Activated T-helper 2 cell treated with anti-CD3 and anti-CD28 coated beads, Interferon-gamma antibody, Interleukin-2, Interleukin-4, amounts not matched to agents 10 μg/mL and 5 μg/mL and 100 μg/mL, durations not matched to agents 14 hours and 24 hours and 36 hours (primary cell): Measurements from ENCODE around the gene EIF2B2. TPM values are rescaled to one million over a fixed set of nuclear protein-coding genes. Genes with fewer than 3 reads are reported as not detected.

Experiments used
- DNase-seq: peaks from one replicate; pipeline ENCODE4 v3.0.0; 2021; ENCODE audit warnings: low spot score
- H3K27ac Mint-ChIP-seq: one replicate; pipeline ENCODE4 v1.8.0; 2021; ENCODE audit warnings: mixed read lengths
- H3K27me3 Mint-ChIP-seq: one replicate; pipeline ENCODE4 v1.8.0; 2021; ENCODE audit warnings: low read depth, mixed read lengths
- H3K36me3 Mint-ChIP-seq: one replicate; pipeline ENCODE4 v1.8.0; 2021; ENCODE audit warnings: low read depth, mixed read lengths
- H3K4me1 Mint-ChIP-seq: one replicate; pipeline ENCODE4 v1.8.0; 2021; ENCODE audit warnings: low read depth, mixed read lengths
- H3K4me3 Mint-ChIP-seq: one replicate; pipeline ENCODE4 v1.8.0; 2021; ENCODE audit warnings: low read depth, mild to moderate bottlenecking, moderate library complexity, mixed read lengths
- H3K9me3 Mint-ChIP-seq: one replicate; pipeline ENCODE4 v1.8.0; 2021; ENCODE audit warnings: mixed read lengths
- intact Hi-C: fragments of 100-400 bp; cut with micrococcal nuclease; formaldehyde crosslinking; loops from one replicate; pipeline ENCODE4 v1.15.1; 2023
- total RNA-seq: library from RNA; stranded (reverse); gene quantifications from 2 replicates; pipeline ENCODE4 v1.2.3, GENCODE V29; 2022

EIF2B2 gene
- total RNA-seq, 1 donor from 2014 or later = 50.4 TPM

GRCh38 chr14:74977164-74977900 is 25.4 kb upstream of the EIF2B2 start:
- DNase-seq = no peak
- no peak overlapping the region for H3K4me3 Mint-ChIP-seq
- H3K4me1 Mint-ChIP-seq = no peaks in the 10 kb centered on the region
- no peaks in the 10 kb centered on the region for H3K27me3 Mint-ChIP-seq
- intact Hi-C loops = no loop called here
- H3K9me3 Mint-ChIP-seq = no peaks in the 10 kb centered on the region
- H3K27ac Mint-ChIP-seq = no peak overlapping the region
- H3K36me3 Mint-ChIP-seq = no peaks in the 10 kb centered on the region

- DNase-seq = no peak
- Mint-ChIP-seq H3K4me1 (no peaks in the 10 kb centered on the region), H3K36me3 (no peaks in the 10 kb centered on the region), H3K4me3 (no peak overlapping the region), H3K27me3 (no peaks in the 10 kb centered on the region), H3K9me3 (no peaks in the 10 kb centered on the region), H3K27ac (no peak overlapping the region)
- intact Hi-C loops = no loop called here
These were observed 24.8 kb upstream of the EIF2B2 start for GRCh38 chr14:74977901-74978385.

- Mint-ChIP-seq H3K27me3 (no peaks in the 10 kb centered on the region), H3K36me3 (no peaks in the 10 kb centered on the region), H3K4me1 (no peaks in the 10 kb centered on the region), H3K27ac (no peak overlapping the region), H3K9me3 (no peaks in the 10 kb centered on the region), H3K4me3 (no peak overlapping the region)
- intact Hi-C loops = no loop called here
- DNase-seq = no peak
These were observed 24.2 kb upstream of the EIF2B2 start for GRCh38 chr14:74978416-74978947.

DNA sequence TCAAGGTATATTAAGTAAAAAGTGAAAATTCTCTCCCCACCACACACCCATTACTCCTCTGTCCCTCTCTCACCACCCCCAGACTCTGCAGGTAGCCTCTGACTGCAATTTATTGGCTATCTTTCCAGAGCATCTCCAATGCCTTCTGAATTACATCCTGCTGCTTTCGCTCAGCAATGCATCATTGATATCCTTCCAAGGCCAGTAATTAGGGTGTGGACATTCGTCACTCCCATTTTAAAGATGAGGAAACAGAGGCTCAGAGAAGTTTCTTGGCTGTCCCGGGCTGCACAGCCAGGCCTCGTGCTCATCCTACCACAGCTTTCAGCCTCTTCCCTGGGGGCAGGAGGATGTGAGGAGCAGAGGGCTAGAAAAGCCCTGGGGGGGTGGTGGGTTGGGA is 23.7 kb upstream of the EIF2B2 start:
- intact Hi-C loops = no loop called here
- H3K27me3 Mint-ChIP-seq = no peaks in the 10 kb centered on the region

GRCh38 chr14:74979442-74980397 is 23.0 kb upstream of the EIF2B2 start:
- H3K4me1 Mint-ChIP-seq = no peaks in the 10 kb centered on the region
- H3K27ac Mint-ChIP-seq = no peak overlapping the region
- H3K27me3 Mint-ChIP-seq = no peaks in the 10 kb centered on the region
- intact Hi-C loops = no loop called here
- no peak overlapping the region for H3K4me3 Mint-ChIP-seq
- no peak for DNase-seq
- no peaks in the 10 kb centered on the region for H3K9me3 Mint-ChIP-seq
- no peaks in the 10 kb centered on the region for H3K36me3 Mint-ChIP-seq

More for the DNA sequence above, 23.7 kb upstream of the EIF2B2 start:
- no peaks in the 10 kb centered on the region for H3K9me3 Mint-ChIP-seq
- no peaks in the 10 kb centered on the region for H3K4me1 Mint-ChIP-seq
- H3K27ac Mint-ChIP-seq = no peak overlapping the region
- no peaks in the 10 kb centered on the region for H3K36me3 Mint-ChIP-seq
- H3K4me3 Mint-ChIP-seq = no peak overlapping the region
- no peak for DNase-seq

DNA sequence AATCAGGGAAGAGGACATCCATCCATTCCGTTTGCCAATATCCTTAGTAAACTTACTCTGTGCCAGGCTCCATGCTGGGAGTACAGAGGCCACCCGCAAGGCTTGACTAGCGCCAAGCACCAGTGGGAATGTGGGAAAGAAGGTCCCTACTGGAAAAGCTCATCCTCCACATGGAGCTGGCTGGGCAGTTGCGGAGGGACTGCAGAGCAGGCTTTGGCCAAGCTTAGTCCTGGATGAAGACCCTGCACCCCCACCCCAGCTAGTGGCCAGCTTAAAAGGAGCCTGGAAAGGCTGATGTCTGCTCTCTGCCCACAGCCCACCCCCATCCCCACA is 22.4 kb upstream of the EIF2B2 start:
- Mint-ChIP-seq H3K27ac (no peak overlapping the region), H3K4me1 (no peaks in the 10 kb centered on the region), H3K4me3 (no peak overlapping the region), H3K36me3 (no peaks in the 10 kb centered on the region), H3K9me3 (no peaks in the 10 kb centered on the region), H3K27me3 (no peaks in the 10 kb centered on the region)
- DNase-seq = no peak
- intact Hi-C loops = no loop called here

- no peak for DNase-seq
- intact Hi-C loops = no loop called here
- Mint-ChIP-seq H3K36me3 (no peaks in the 10 kb centered on the region), H3K4me1 (no peaks in the 10 kb centered on the region), H3K9me3 (no peaks in the 10 kb centered on the region), H3K4me3 (no peak overlapping the region), H3K27ac (no peak overlapping the region), H3K27me3 (no peaks in the 10 kb centered on the region)
These were observed 21.8 kb upstream of the EIF2B2 start for GRCh38 chr14:74980731-74981461.

DNA sequence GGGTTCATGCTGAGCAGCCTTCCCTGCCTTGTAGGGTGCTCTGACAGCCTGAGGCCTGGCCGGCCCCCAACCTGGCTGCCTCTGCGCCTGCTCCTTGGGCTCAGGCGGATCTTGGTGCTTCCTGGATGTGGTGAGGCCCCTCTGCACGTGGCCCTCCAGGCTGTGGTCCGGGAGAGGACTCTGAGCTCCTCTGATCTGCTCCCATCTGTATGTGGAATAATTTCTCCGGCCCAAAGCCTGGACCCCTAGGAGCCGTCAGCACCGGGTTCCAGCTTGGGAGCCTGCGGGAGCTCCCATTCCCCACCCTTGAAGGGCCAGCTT is 21.3 kb upstream of the EIF2B2 start:
- Mint-ChIP-seq H3K36me3 (no peaks in the 10 kb centered on the region), H3K9me3 (no peaks in the 10 kb centered on the region), H3K4me3 (no peak overlapping the region), H3K4me1 (no peaks in the 10 kb centered on the region), H3K27me3 (no peaks in the 10 kb centered on the region), H3K27ac (no peak overlapping the region)
- no peak for DNase-seq
- intact Hi-C loops = no loop called here

- H3K4me1 Mint-ChIP-seq = no peaks in the 10 kb centered on the region
- no peak for DNase-seq
- H3K27ac Mint-ChIP-seq = no peak overlapping the region
- H3K36me3 Mint-ChIP-seq = no peaks in the 10 kb centered on the region
- H3K4me3 Mint-ChIP-seq = no peak overlapping the region
- intact Hi-C loops = no loop called here
- H3K27me3 Mint-ChIP-seq = no peaks in the 10 kb centered on the region
- H3K9me3 Mint-ChIP-seq = no peaks in the 10 kb centered on the region
These were observed 20.9 kb upstream of the EIF2B2 start for GRCh38 chr14:74981833-74982232.

- intact Hi-C loops = no loop called here
- H3K9me3 Mint-ChIP-seq = no peaks in the 10 kb centered on the region
- no peak overlapping the region for H3K4me3 Mint-ChIP-seq
- H3K27ac Mint-ChIP-seq = no peak overlapping the region
- no peaks in the 10 kb centered on the region for H3K4me1 Mint-ChIP-seq
- no peak for DNase-seq
- H3K27me3 Mint-ChIP-seq = no peaks in the 10 kb centered on the region
- no peaks in the 10 kb centered on the region for H3K36me3 Mint-ChIP-seq
These were observed 20.1 kb upstream of the EIF2B2 start for GRCh38 chr14:74982661-74983060.

DNA sequence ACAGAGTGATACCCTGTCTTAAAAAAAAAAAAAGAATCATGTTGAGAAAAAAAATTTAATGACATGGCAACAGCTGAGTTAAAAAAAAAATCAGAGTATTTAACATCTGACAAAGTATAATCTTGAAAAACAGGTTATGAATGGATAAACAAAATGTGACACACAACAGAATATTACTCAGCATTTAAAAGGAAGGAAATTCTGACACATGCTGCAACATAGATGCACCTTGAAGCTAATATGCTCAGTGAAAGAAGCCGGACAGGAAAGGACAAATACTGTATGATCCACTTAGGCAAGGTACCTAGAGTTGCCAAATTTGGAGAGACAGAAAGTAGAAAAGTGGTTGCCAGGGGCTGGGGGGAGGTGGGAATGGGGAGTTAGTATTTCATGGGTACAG is 19.4 kb upstream of the EIF2B2 start:
- H3K9me3 Mint-ChIP-seq = no peaks in the 10 kb centered on the region
- H3K4me3 Mint-ChIP-seq = no peak overlapping the region
- H3K4me1 Mint-ChIP-seq = no peaks in the 10 kb centered on the region
- H3K27me3 Mint-ChIP-seq = no peaks in the 10 kb centered on the region
- no peaks in the 10 kb centered on the region for H3K36me3 Mint-ChIP-seq
- no peak overlapping the region for H3K27ac Mint-ChIP-seq
- DNase-seq = no peak
- intact Hi-C loops = no loop called here

- Mint-ChIP-seq H3K27ac (no peak overlapping the region), H3K27me3 (no peaks in the 10 kb centered on the region), H3K4me3 (no peak overlapping the region), H3K9me3 (no peaks in the 10 kb centered on the region), H3K36me3 (no peaks in the 10 kb centered on the region), H3K4me1 (no peaks in the 10 kb centered on the region)
- DNase-seq = no peak
- intact Hi-C loops = no loop called here
These were observed 18.3 kb upstream of the EIF2B2 start for GRCh38 chr14:74984236-74985027.
